HUES64 (cell line): Measurements from ENCODE around the gene HDAC5. TPM values are rescaled to one million over a fixed set of nuclear protein-coding genes. Genes with fewer than 3 reads are reported as not detected.

Source experiments
- H3K27ac ChIP-seq: 2 replicates; pipeline ENCODE4 v1.7.0; 2013; ENCODE audit warnings: low read depth, low read length, inconsistent platforms
- H3K27me3 ChIP-seq: 2 replicates; pipeline ENCODE4 v1.6.1; 2013; ENCODE audit warnings: mild to moderate bottlenecking, low read length; ENCODE audit not compliant: insufficient read depth
- H3K36me3 ChIP-seq: 2 replicates; pipeline ENCODE4 v1.6.1; 2013; ENCODE audit warnings: mild to moderate bottlenecking, low read length; ENCODE audit not compliant: insufficient read depth
- H3K4me1 ChIP-seq: 2 replicates; pipeline ENCODE4 v1.6.1; 2013; ENCODE audit warnings: mild to moderate bottlenecking, low read length, moderate library complexity; ENCODE audit not compliant: insufficient read depth
- H3K4me3 ChIP-seq: 2 replicates; pipeline ENCODE4 v1.5.1; 2013; ENCODE audit warnings: mild to moderate bottlenecking, low read length, moderate library complexity
- H3K9ac ChIP-seq: 2 replicates; pipeline ENCODE4 v1.6.1; 2013; ENCODE audit warnings: mild to moderate bottlenecking, low read depth, low read length
- H3K9me3 ChIP-seq: 2 replicates; pipeline ENCODE4 v1.6.1; 2013; ENCODE audit warnings: low read depth, low read length; ENCODE audit not compliant: insufficient read depth
- WGBS: fragments of 150-250, 120-280 bp; methylation state at CpG from one replicate; pipeline ENCODE4 v1.1.7; 2013; ENCODE audit warnings: missing lambda C conversion rate; 5-methylcytosine and 5-hydroxymethylcytosine counted together
- polyA plus RNA-seq, 2 experiments: library from polyadenylated mRNA; stranded (reverse); fragments of 50-300 nt; gene quantifications; one replicate each; pipeline ENCODE4 v1.2.3, GENCODE V29; 2013

Gene HDAC5
- polyA plus RNA-seq (2013, experiment 1 of 2), result 31.5 TPM
- 41.7 TPM for polyA plus RNA-seq (2013, experiment 2 of 2)

- no peaks in the 10 kb centered on the region for H3K27me3 ChIP-seq
- peak within 1 kb of the TSS; percentile 69 for H3K4me3 ChIP-seq
- peak within 1 kb of the TSS; percentile 84 for H3K27ac ChIP-seq
- WGBS, result under 1% methylated on average over 75 of the region's 78 CpGs
- peaks cover 36% of the 10 kb centered on the region for H3K4me1 ChIP-seq
- peak within 1 kb of the TSS; percentile 74 for H3K9ac ChIP-seq
- no peaks in the 10 kb centered on the region for H3K9me3 ChIP-seq
- H3K36me3 ChIP-seq, result no peaks in the 10 kb centered on the region
These were observed at the start of gene HDAC5 for GRCh38 chr17:44123356-44124117. Gene HDAC5, minus strand, starts transcription at chr17:44123641. Its CDS starts 6,126 bp downstream, at chr17:44117515.

DNA sequence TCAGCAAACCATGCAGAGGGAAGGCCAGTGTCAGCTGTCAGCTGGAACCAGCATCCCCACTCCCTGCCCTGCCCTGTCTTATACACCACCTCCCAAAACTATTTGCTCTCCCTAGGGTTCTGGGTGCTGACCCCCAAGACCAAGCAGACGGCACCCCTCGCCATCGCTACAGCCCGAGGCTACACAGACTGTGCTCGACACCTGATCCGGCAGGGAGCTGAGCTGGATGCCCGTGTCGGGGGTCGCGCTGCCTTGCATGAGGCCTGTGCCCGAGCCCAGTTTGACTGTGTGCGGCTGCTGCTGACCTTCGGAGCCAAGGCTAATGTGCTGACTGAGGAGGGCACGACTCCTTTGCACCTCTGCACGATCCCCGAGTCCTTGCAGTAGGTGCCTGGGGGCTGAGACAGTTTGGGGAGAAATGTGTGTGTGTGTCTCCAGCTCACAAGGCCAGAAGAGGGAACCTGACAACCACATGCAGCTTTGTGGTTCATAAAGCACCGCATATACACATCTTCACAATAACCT, 48.6 kb upstream of the HDAC5 start:
- Histone ChIP-seq H3K27me3 (no peaks in the 10 kb centered on the region), H3K4me3 (no peak overlapping the region), H3K27ac (no peak overlapping the region), H3K36me3 (peaks cover 15% of the 10 kb centered on the region), H3K4me1 (peaks cover 16% of the 10 kb centered on the region), H3K9ac (no peak overlapping the region), H3K9me3 (no peaks in the 10 kb centered on the region)
- WGBS, result 90% methylated on average over 17 of the region's 17 CpGs

DNA sequence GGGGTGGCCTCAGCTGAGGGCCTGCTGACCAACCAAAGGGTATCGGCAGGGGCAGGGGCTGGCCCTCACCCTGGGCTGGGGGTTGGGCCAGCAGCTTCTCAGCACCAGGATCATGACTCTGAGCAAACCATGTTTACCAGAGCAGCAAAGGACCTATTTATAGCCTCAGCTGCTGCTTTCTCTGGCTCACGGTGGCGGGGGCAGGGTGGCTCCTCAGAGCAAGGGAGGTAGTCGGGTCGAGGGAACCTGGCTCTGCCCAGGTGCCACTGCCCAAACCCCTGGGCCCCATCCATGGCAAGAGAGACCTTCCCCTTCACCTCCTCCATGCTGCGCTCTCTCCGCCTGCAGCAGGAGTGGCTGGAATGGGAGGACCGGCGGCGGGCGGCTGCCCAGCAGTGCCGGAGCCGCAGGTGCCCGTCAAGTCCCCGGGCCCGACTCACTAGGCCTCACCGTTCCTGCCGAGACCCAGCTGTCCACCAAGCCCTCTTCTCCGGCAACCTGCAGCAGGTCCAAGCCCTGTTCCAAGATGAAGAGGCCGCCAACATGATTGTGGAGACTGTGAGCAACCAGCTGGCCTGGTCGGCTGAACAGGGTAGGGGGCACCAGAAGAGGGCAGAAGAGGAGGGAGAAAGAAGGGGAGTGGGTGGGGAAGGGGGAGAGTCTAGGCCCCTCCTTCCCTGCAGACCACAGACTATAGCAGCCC, 47.2 kb upstream of the HDAC5 start, which contains the start of gene ASB16:
TSS of gene ASB16 (plus strand) at position 206 of the 703 bp plus-strand sequence. CDS start at position 292, 86 bp downstream.
- no peaks in the 10 kb centered on the region for H3K27me3 ChIP-seq
- WGBS, result 60% methylated on average over 21 of the region's 21 CpGs
- peak within 1 kb of the TSS; percentile 67; the same call in 1 of the 2 replicates for H3K27ac ChIP-seq
- H3K36me3 ChIP-seq, result peaks cover 4% of the 10 kb centered on the region; the same call in 1 of the 2 replicates
- peak within 1 kb of the TSS; percentile 22 for H3K4me3 ChIP-seq
- no peaks in the 10 kb centered on the region for H3K9me3 ChIP-seq
- H3K4me1 ChIP-seq, result peaks cover 16% of the 10 kb centered on the region
- H3K9ac ChIP-seq, result no peak within 1 kb of the TSS

- Histone ChIP-seq H3K4me1 (peaks cover 16% of the 10 kb centered on the region), H3K9ac (no peak overlapping the region)
These were observed 46.7 kb upstream of the HDAC5 start for GRCh38 chr17:44170135-44170498.

DNA sequence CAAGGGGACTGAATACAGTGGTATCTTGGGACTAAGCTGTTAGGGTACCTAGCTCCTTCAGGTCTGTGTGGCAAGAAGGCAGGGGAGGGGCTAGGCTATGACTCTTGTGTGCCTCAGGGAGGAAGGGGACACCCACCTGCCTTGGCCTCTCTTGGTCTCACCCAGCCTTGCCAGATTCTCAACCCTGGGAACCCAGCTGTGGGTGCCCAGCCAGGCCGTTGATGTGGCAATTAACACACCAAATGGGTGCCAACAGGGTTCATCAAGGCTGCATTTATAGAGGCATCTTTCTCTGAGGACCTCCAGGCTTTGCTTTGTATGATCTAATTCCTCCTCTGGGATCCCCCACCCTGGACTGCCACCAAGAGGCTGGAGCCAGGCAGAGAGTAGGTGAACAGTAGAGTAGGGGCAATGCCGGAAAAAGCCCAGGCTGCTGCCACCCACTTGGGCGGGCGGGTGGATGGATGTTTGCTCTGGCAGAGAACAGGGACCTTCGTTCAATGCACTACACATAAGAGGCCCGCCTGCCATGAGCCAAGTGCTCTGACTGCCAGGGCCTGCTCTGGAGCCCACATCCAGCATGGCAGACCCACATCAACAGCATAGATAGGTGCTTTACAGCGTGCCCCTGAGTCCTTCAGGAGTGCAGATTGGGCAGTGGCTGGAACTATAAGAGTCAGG, 43.9 kb upstream of the HDAC5 start:
- no peaks in the 10 kb centered on the region for H3K9me3 ChIP-seq
- WGBS, result 92% methylated on average over 7 of the region's 7 CpGs
- peaks cover 16% of the 10 kb centered on the region for H3K4me1 ChIP-seq
- H3K9ac ChIP-seq, result no peak overlapping the region
- H3K36me3 ChIP-seq, result peaks cover under 1% of the 10 kb centered on the region; the same call in 1 of the 2 replicates
- H3K4me3 ChIP-seq, result no peak overlapping the region
- no peak overlapping the region for H3K27ac ChIP-seq
- no peaks in the 10 kb centered on the region for H3K27me3 ChIP-seq

More at GRCh38 chr17:44170135-44170498, 46.7 kb upstream of the HDAC5 start:
- Histone ChIP-seq H3K4me3 (peak overlapping the region; percentile 22; the same call in 1 of the 2 replicates), H3K27ac (peak overlapping the region; percentile 67; the same call in 1 of the 2 replicates), H3K27me3 (no peaks in the 10 kb centered on the region), H3K9me3 (no peaks in the 10 kb centered on the region), H3K36me3 (no peaks in the 10 kb centered on the region)
- 80% methylated on average over 5 of the region's 5 CpGs for WGBS

- no peak overlapping the region for H3K27ac ChIP-seq
These were observed 41.0 kb upstream of the HDAC5 start for GRCh38 chr17:44164476-44164875.

GRCh38 chr17:44159519-44160210, 36.2 kb upstream of the HDAC5 start:
- Histone ChIP-seq H3K27me3 (no peaks in the 10 kb centered on the region), H3K9me3 (no peaks in the 10 kb centered on the region), H3K4me3 (no peak overlapping the region), H3K36me3 (peaks cover 56% of the 10 kb centered on the region), H3K9ac (no peak overlapping the region), H3K4me1 (no peaks in the 10 kb centered on the region), H3K27ac (no peak overlapping the region)
- WGBS, result 93% methylated on average over 15 of the region's 15 CpGs

More at GRCh38 chr17:44164476-44164875, 41.0 kb upstream of the HDAC5 start:
- Histone ChIP-seq H3K9me3 (no peaks in the 10 kb centered on the region), H3K4me3 (no peak overlapping the region), H3K4me1 (peaks cover 3% of the 10 kb centered on the region; the same call in 1 of the 2 replicates), H3K36me3 (peaks cover 23% of the 10 kb centered on the region), H3K27me3 (no peaks in the 10 kb centered on the region), H3K9ac (no peak overlapping the region)
- 100% methylated on average over 1 of the region's 1 CpG for WGBS

DNA sequence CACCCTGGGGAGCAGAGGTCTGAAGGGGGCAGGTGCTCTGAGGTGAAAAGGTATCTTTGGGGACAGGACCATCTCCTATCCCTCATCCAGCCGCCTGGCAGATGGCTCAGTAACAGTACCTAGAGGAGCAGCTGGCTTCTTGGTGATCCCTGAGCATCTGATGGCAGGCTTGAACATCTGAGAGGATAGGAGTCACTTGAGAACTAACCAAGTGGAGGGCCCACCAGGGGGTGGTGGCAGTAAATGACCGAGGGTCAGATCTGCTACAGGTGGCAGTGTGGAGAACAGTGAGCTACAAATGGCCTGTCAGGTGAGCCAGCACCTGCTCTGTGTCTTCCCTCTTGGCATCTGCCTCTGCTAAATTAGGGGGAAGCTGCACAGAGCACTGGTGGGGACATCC, 32.0 kb upstream of the HDAC5 start:
- WGBS, result 86% methylated on average over 2 of the region's 2 CpGs
- Histone ChIP-seq H3K4me3 (no peak overlapping the region), H3K9ac (no peak overlapping the region)

DNA sequence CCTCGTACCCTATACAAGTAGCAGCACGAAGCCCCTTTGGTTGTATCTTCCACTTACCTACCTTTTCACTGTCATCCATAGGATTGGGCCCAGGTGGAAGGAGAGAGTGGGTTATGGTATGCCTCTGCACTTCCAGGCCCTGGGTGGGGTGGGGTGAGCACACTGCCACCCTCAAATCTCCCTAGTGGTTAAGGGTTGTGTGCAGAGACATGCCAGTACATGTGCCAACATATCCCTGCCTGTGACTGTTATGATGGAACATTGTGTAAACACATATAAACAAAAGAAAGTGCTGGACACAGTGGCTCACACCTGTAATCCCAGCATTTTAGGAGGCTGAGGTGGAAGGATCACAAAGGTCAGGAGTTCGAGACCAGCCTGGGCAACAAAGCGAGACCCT, 29.4 kb upstream of the HDAC5 start:
- no peaks in the 10 kb centered on the region for H3K4me1 ChIP-seq
- 95% methylated on average over 4 of the region's 4 CpGs for WGBS
- H3K27me3 ChIP-seq, result no peaks in the 10 kb centered on the region
- no peak overlapping the region for H3K4me3 ChIP-seq
- no peak overlapping the region for H3K9ac ChIP-seq
- H3K36me3 ChIP-seq, result peaks cover 74% of the 10 kb centered on the region
- H3K27ac ChIP-seq, result no peak overlapping the region
- H3K9me3 ChIP-seq, result no peaks in the 10 kb centered on the region

More for the DNA sequence above, 32.0 kb upstream of the HDAC5 start:
- peaks cover 70% of the 10 kb centered on the region for H3K36me3 ChIP-seq
- no peaks in the 10 kb centered on the region for H3K4me1 ChIP-seq
- no peaks in the 10 kb centered on the region for H3K9me3 ChIP-seq
- no peak overlapping the region for H3K27ac ChIP-seq
- no peaks in the 10 kb centered on the region for H3K27me3 ChIP-seq

- H3K4me3 ChIP-seq, result no peak overlapping the region
- H3K36me3 ChIP-seq, result peaks cover 82% of the 10 kb centered on the region
- H3K9ac ChIP-seq, result no peak overlapping the region
- no peaks in the 10 kb centered on the region for H3K9me3 ChIP-seq
- no peaks in the 10 kb centered on the region for H3K4me1 ChIP-seq
- H3K27me3 ChIP-seq, result no peaks in the 10 kb centered on the region
- 96% methylated on average over 4 of the region's 4 CpGs for WGBS
- H3K27ac ChIP-seq, result no peak overlapping the region
These were observed 26.4 kb upstream of the HDAC5 start for GRCh38 chr17:44149750-44150329.
